IMR-90 (cell line): ENCODE data around the gene TMEM14A. TPM values are rescaled to one million over a fixed set of nuclear protein-coding genes. Genes with fewer than 3 reads are reported as not detected.

Experiments
- ATAC-seq: fragments of 200-7000 bp; cut with Tn5 transposase; 2 replicates; pipeline ENCODE4 v1.9.1; 2020; ENCODE audit warnings: low read depth, mild to moderate bottlenecking, moderate library complexity
- BruUV-seq: library from RNA; stranded (reverse); fragments of 400-500 nt; replicated peaks from 2 replicates; lab custom pipeline; 2021; lab: Mats Ljungman, UMichigan
- CTCF ChIA-PET: fragments of 300-600 bp; formaldehyde crosslinking; extraction: SDS; loops from one replicate; lab custom pipeline; 2021; ENCODE audit warnings: antibody characterized with exemption; lab: Yijun Ruan, JAX
- POLR2A ChIA-PET: fragments of 300-600 bp; sonication (Branson Sonifier 250); formaldehyde crosslinking; loops from one replicate; lab custom pipeline; 2022; ENCODE audit warnings: antibody characterized with exemption; ENCODE audit not compliant: unreplicated experiment; lab: Charles Lee
- DNase-seq: peaks from one replicate; pipeline ENCODE4 v3.0.0; 2013
- H2AFZ ChIP-seq: replicated peaks from 2 replicates; pipeline ENCODE3; 2013; ENCODE audit warnings: low read length, mild to moderate bottlenecking; ENCODE audit not compliant: poor library complexity
- H2AK5ac ChIP-seq: 2 replicates; pipeline ENCODE4 v1.6.1; 2013; ENCODE audit warnings: low read depth, low read length, inconsistent platforms
- H2AK9ac ChIP-seq: replicated peaks from 2 replicates; pipeline ENCODE3; 2013; ENCODE audit warnings: mild to moderate bottlenecking, low read depth, low read length, moderate library complexity; ENCODE audit not compliant: poor library complexity
- H2BK120ac ChIP-seq: 2 replicates; pipeline ENCODE4 v1.6.1; 2013; ENCODE audit warnings: low read depth, low read length, inconsistent platforms
- H2BK15ac ChIP-seq: 3 replicates; pipeline ENCODE4 v1.6.1; 2013; ENCODE audit warnings: low read depth, low read length, inconsistent platforms
- H2BK20ac ChIP-seq: 2 replicates; pipeline ENCODE4 v1.6.1; 2013; ENCODE audit warnings: low read depth, mild to moderate bottlenecking, inconsistent platforms, low read length, moderate library complexity
- H2BK5ac ChIP-seq: 2 replicates; pipeline ENCODE4 v1.6.1; 2013; ENCODE audit warnings: mild to moderate bottlenecking, low read depth, low read length, inconsistent platforms; ENCODE audit not compliant: poor library complexity, severe bottlenecking
- H3K14ac ChIP-seq: replicated peaks from 2 replicates; pipeline ENCODE4 v1.6.1; 2013; ENCODE audit warnings: low read depth, low read length, inconsistent platforms
- H3K18ac ChIP-seq: 2 replicates; pipeline ENCODE4 v1.6.1; 2013; ENCODE audit warnings: low read depth, low read length, control low read depth
- H3K23ac ChIP-seq: 2 replicates; pipeline ENCODE4 v1.6.1; 2013; ENCODE audit warnings: low read depth, low read length, inconsistent platforms
- H3K27ac ChIP-seq: 2 replicates; pipeline ENCODE4 v1.5.1; 2013; ENCODE audit warnings: mild to moderate bottlenecking, control low read depth, low read length; ENCODE audit not compliant: insufficient read depth
- H3K27me3 ChIP-seq: 2 replicates; pipeline ENCODE4 v1.6.1; 2013; ENCODE audit warnings: low read length; ENCODE audit not compliant: control insufficient read depth, insufficient read depth
- H3K36me3 ChIP-seq: 2 replicates; pipeline ENCODE4 v1.6.1; 2013; ENCODE audit warnings: low read length, mixed read lengths; ENCODE audit not compliant: control insufficient read depth, insufficient read depth
- H3K4ac ChIP-seq: 2 replicates; pipeline ENCODE4 v1.6.1; 2013; ENCODE audit warnings: low read depth, low read length, inconsistent platforms
- H3K4me1 ChIP-seq: 2 replicates; pipeline ENCODE4 v1.6.1; 2013; ENCODE audit warnings: low read length, mixed read lengths; ENCODE audit not compliant: control insufficient read depth, insufficient read depth
- H3K4me2 ChIP-seq: 2 replicates; pipeline ENCODE4 v1.6.1; 2013; ENCODE audit warnings: low read depth, mild to moderate bottlenecking, control low read depth, low read length, moderate library complexity
- H3K4me3 ChIP-seq: 2 replicates; pipeline ENCODE4 v1.5.1; 2013; ENCODE audit warnings: low read depth, mild to moderate bottlenecking, control low read depth, low read length, moderate library complexity; ENCODE audit not compliant: insufficient read depth
- H3K56ac ChIP-seq: 2 replicates; pipeline ENCODE4 v1.6.1; 2013; ENCODE audit warnings: low read length, inconsistent platforms; ENCODE audit not compliant: insufficient read depth; ENCODE audit errors: extremely low read depth
- H3K79me1 ChIP-seq, 2 experiments: 2 replicates each; pipeline ENCODE4 v1.6.1; 2013; ENCODE audit warnings: low read length in 2 of 2, inconsistent platforms in 1 of 2, low read depth in 1 of 2
- H3K9ac ChIP-seq: 2 replicates; pipeline ENCODE4 v1.6.1; 2013; ENCODE audit warnings: low read depth, low read length, control low read depth
- H3K9me1 ChIP-seq: 2 replicates; pipeline ENCODE4 v1.6.1; 2013; ENCODE audit warnings: low read length, inconsistent platforms; ENCODE audit not compliant: insufficient read depth
- H3K9me3 ChIP-seq: 2 replicates; pipeline ENCODE4 v1.6.1; 2013; ENCODE audit warnings: low read length; ENCODE audit not compliant: control insufficient read depth, insufficient read depth
- H4K20me1 ChIP-seq: 2 replicates; pipeline ENCODE4 v1.6.1; 2013; ENCODE audit warnings: low read length, inconsistent platforms; ENCODE audit not compliant: insufficient read depth
- H4K5ac ChIP-seq: 2 replicates; pipeline ENCODE4 v1.6.1; 2013; ENCODE audit warnings: mild to moderate bottlenecking, low read depth, low read length, control low read depth
- H4K8ac ChIP-seq, 2 experiments: 2 replicates each; pipeline ENCODE4 v1.6.1; 2013; ENCODE audit warnings: low read depth in 2 of 2, low read length in 2 of 2, control low read depth in 1 of 2, inconsistent platforms in 1 of 2
- H4K91ac ChIP-seq: 2 replicates; pipeline ENCODE4 v1.6.1; 2013; ENCODE audit warnings: low read depth, low read length, inconsistent platforms; ENCODE audit not compliant: insufficient read depth
- BHLHE40 ChIP-seq: fragments of 150-350 bp; IDR thresholded peaks from 2 replicates; pipeline ENCODE4 v1.6.1; 2016; ENCODE audit warnings: mild to moderate bottlenecking, low read depth, low read length
- CEBPB ChIP-seq: IDR thresholded peaks from 2 replicates; pipeline ENCODE4 v1.6.1; 2012; ENCODE audit warnings: low read depth, low read length, improper control_type of control experiment
- CHD1 ChIP-seq: IDR thresholded peaks from 2 replicates; pipeline ENCODE4 v1.6.1; 2012; ENCODE audit warnings: low read depth, low read length, improper control_type of control experiment
- FOS ChIP-seq: fragments of 150-350 bp; IDR thresholded peaks from 2 replicates; pipeline ENCODE4 v1.6.1; 2016; ENCODE audit warnings: low read depth, low read length
- MAZ ChIP-seq: IDR thresholded peaks from 2 replicates; pipeline ENCODE4 v1.6.1; 2012; ENCODE audit warnings: low read depth, mild to moderate bottlenecking, low read length, improper control_type of control experiment, moderate library complexity, borderline replicate concordance
- MXI1 ChIP-seq: IDR thresholded peaks from 2 replicates; pipeline ENCODE4 v1.6.1; 2012; ENCODE audit warnings: low read depth, mild to moderate bottlenecking, low read length, moderate library complexity, borderline replicate concordance
- NFE2L2 ChIP-seq: fragments of 150-350 bp; IDR thresholded peaks from 2 replicates; pipeline ENCODE4 v1.6.1; 2016; ENCODE audit warnings: low read depth, mild to moderate bottlenecking, low read length
- RAD21 ChIP-seq: IDR thresholded peaks from 2 replicates; pipeline ENCODE4 v1.6.1; 2012; ENCODE audit warnings: low read length, improper control_type of control experiment
- RFX5 ChIP-seq: IDR thresholded peaks from 2 replicates; pipeline ENCODE4 v1.8.0; 2012; ENCODE audit warnings: low read depth, mild to moderate bottlenecking, low read length, moderate library complexity
- WGBS, 2 experiments: methylation state at CpG; one replicate each; pipeline versions ENCODE4 v1.1.5 to v1.1.7; 2013; ENCODE audit warnings: missing lambda C conversion rate in 2 of 2; ENCODE audit not compliant: insufficient read length in 1 of 2; ENCODE audit errors: extremely low coverage in 2 of 2; 5-methylcytosine and 5-hydroxymethylcytosine counted together
- dilution Hi-C: fragments of 300-500 bp; cut with HindIII; formaldehyde crosslinking; loops from one replicate; pipeline ENCODE4 v1.14.3; 2018; ENCODE audit warnings: low sequenced_read_pairs; ENCODE audit not compliant: unreplicated experiment
- in situ Hi-C: fragments of 300-500 bp; cut with MboI; formaldehyde crosslinking; loops from 3 replicates; pipeline ENCODE4 v1.14.3; 2019; ENCODE audit warnings: low sequenced_read_pairs, inconsistent platforms, mixed read lengths
- intact Hi-C: fragments of 100-400 bp; cut with micrococcal nuclease; formaldehyde crosslinking; loops from 2 replicates; pipeline ENCODE4 v1.10.0; 2022
- polyA plus RNA-seq, 3 experiments: library from polyadenylated mRNA; depleted of rRNA; stranded (reverse); fragments of >200 nt; gene quantifications; 2 replicates each; pipeline ENCODE4 v1.2.3, GENCODE V29; 2012; ENCODE audit warnings: low replicate concordance in 1 of 3
- total RNA-seq: library from RNA; depleted of rRNA; stranded (reverse); fragments of >200 nt; gene quantifications from 2 replicates; pipeline ENCODE4 v1.2.3, GENCODE V29; 2012

Gene TMEM14A
- total and polyA plus RNA-seq, 2 of the 4 experiments (the other 2 are of a cell fraction) = 18.5 to 25.1 TPM

DNA sequence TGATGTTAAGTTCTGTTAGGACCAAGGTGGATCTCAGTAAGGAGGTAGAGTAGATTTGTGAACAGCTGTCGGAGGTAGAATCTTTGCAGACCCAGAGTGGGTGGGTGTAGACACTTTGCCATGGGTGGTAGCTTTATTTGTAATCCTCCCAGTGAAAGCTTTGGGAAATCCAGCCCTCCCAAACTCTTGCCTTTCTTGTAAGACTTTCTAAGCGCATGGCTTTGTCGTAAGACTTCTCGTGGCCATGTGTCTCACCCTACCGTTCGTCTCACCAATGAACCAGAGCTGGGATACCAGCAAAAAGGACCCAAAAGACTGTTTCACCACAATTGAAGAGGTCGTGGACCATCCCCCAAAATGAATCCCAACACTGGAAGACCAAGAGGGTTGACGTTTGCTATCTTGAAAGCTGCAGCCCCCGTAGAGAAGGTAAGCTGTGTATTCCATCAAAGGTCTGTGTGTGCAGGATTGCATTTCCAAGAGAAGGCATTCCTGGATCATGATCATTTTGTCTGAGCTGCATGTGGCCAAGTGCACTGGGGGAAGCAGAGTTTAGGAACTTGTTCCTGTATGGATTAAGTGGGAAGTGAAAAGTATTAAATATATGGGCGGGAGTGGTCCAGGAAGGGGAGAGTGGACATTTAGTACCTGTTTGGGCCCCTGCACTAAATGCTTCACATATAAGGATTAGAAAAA lies 5.8 kb upstream of the TMEM14A start:
- no peak overlapping the region; the same call in 1 of the 2 replicates for H4K91ac ChIP-seq
- POLR2A ChIA-PET = no interaction called here
- H2BK120ac ChIP-seq = no peak overlapping the region
- intact Hi-C loops = loop anchor here (2.0 to 5.0 kb wide), 2 partner anchors 153 to 330 kb away; partner anchors contain the start of gene GSTA4
- peak overlapping the region; percentile 56 for H3K4ac ChIP-seq
- peak overlapping the region; percentile 81 for H3K4me3 ChIP-seq
- CTCF ChIA-PET = interaction anchor here (0.6 to 2.1 kb wide), 4 partner anchors 14 to 257 kb away, joined by 3 to 10 read pairs (median 3); partner anchors contain the start of gene TRAM2
- H2AK5ac ChIP-seq = peak overlapping the region; percentile 40; the same call in 1 of the 2 replicates
- no peaks in the 10 kb centered on the region for H3K27me3 ChIP-seq
- H3K9ac ChIP-seq = peak overlapping the region; percentile 48
- H3K36me3 ChIP-seq = no peaks in the 10 kb centered on the region
- DNase-seq (peak; percentile 19), ATAC-seq (no peak)
- H3K4me1 ChIP-seq = peaks cover 4% of the 10 kb centered on the region
- H3K4me2 ChIP-seq = peak overlapping the region; percentile 87
- dilution Hi-C loops = loop anchor here (25.0 kb wide), 1 partner anchor 253 kb away; the partner anchor contains the start of gene EFHC1
- H3K23ac ChIP-seq = peak overlapping the region; percentile 74
- H2BK5ac ChIP-seq = no peak overlapping the region
- no peak overlapping the region for H3K18ac ChIP-seq
- no peaks in the 10 kb centered on the region for H4K20me1 ChIP-seq
- H2BK20ac ChIP-seq = no peak overlapping the region
- H3K56ac ChIP-seq = peak overlapping the region; percentile 61; the same call in 1 of the 2 replicates
- H2BK15ac ChIP-seq = no peak overlapping the region
- H3K14ac ChIP-seq = peak overlapping the region; percentile 12
- 70% methylated on average over 6 of the region's 10 CpGs; no CpG with 5 or more reads in 1 of the 2 experiments for WGBS, 2 experiments
- H3K27ac ChIP-seq = no peak overlapping the region
- peak overlapping the region; percentile 99 for H2AFZ ChIP-seq
- peak overlapping the region in 1 of 2 experiments; percentile 66; a peak in 2 of 4 replicates for H4K8ac ChIP-seq
- H3K79me1 ChIP-seq = peaks cover 11 to 32% of the 10 kb centered on the region in 2 experiments; a peak in 3 of 4 replicates
- H3K9me3 ChIP-seq = no peaks in the 10 kb centered on the region
- in situ Hi-C loops = loop anchor here (5.0 kb wide), 2 partner anchors 248 to 378 kb away; no protein-coding TSS in a partner anchor
- H3K9me1 ChIP-seq = peaks cover 6% of the 10 kb centered on the region; the same call in 1 of the 2 replicates
- no peak overlapping the region for H4K5ac ChIP-seq
- no TSS peak for BruUV-seq
- H2AK9ac ChIP-seq = peak overlapping the region; percentile 89
- no peak for TF ChIP-seq CHD1
- no peak for TF ChIP-seq RAD21
- no peak for TF ChIP-seq MXI1
- TF ChIP-seq BHLHE40 = no peak
- TF ChIP-seq FOS = no peak
- no peak for TF ChIP-seq NFE2L2
- no peak for TF ChIP-seq MAZ
- TF ChIP-seq CEBPB = no peak
- TF ChIP-seq RFX5 = no peak
